NCI-H460 (cell line): Measurements from ENCODE around the gene ITGB1BP1. TPM values are rescaled to one million over a fixed set of nuclear protein-coding genes. Genes with fewer than 3 reads are reported as not detected.

ENCODE experiments used
- DNase-seq: peaks from one replicate; pipeline ENCODE4 v3.0.0-alpha.2; 2016; ENCODE audit warnings: low read depth; ENCODE audit errors: extremely low read depth
- total RNA-seq: library from RNA; depleted of rRNA; stranded (reverse); fragments of >200 nt; shearing (Covaris generic); gene quantifications from 2 replicates; pipeline ENCODE4 v1.2.3, GENCODE V29; 2014

Gene ITGB1BP1
- total RNA-seq, 1 experiment from 2014 or later = 46.3 TPM

DNA sequence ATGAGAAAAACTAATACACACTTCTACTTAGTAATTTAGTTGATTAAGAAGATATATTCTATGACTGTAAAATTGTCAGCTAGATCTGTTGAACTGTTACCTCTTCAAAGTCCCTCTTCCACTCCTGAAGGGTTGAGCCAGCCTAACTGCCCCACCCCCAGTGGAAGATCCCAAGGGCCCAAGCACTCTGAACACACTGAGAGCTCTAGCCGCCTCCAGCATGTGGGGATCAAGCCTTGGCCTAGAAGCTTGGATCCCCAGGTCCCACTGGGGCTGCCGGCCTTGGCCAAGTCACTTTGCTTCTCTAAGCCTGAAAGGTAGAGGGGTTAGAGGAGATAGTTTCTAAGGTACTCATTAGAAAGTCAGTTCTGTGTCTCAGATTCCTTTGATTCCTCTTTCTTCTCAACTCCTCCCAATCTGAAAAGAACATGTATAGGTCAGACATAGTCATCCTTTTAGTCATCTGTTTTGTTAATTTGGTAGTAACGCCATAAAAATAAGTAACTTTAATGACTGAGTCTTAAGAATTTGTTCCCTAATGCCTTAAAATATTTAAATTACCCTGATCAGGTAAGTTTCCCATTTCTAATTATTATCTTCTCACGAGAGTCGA is 5.7 kb upstream of the ITGB1BP1 start:
- DNase-seq = no peak

DNA sequence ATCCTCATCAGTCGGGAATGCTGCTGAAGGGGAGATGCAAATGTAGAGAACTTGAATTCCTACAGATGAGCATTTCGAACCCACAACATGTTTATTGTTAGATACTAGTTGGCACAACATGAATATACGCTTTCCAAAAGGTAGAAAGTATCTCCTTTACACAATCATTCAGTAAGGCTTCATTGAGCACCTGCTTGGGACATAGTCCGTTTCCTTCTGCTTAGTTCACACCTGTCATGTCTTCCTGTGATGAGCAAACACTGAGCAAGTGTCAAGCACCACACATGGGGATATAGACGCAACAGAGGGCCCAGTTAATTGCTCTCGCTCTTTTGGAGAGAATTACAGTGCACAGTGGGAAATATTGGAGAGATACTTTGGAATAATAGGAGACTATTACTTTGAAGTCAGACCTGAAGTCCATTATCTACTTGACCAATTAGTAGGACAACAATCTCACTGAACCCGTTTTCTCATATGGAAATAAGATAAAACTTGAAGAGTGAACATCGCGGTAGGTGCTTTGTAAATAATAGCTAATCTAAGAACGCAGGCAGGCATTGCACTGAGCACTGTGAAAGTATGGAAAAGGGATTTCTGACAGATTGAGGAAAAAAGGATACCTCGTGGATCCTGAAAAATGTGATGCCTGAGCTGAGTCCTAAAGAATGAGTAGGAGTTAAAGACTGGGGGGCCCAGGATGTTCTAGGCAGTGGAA is 1.3 kb upstream of the ITGB1BP1 start:
- DNase-seq = no peak

- no peak for DNase-seq
These were observed 569 bp upstream of the ITGB1BP1 start for GRCh38 chr2:9423922-9424272.

DNA sequence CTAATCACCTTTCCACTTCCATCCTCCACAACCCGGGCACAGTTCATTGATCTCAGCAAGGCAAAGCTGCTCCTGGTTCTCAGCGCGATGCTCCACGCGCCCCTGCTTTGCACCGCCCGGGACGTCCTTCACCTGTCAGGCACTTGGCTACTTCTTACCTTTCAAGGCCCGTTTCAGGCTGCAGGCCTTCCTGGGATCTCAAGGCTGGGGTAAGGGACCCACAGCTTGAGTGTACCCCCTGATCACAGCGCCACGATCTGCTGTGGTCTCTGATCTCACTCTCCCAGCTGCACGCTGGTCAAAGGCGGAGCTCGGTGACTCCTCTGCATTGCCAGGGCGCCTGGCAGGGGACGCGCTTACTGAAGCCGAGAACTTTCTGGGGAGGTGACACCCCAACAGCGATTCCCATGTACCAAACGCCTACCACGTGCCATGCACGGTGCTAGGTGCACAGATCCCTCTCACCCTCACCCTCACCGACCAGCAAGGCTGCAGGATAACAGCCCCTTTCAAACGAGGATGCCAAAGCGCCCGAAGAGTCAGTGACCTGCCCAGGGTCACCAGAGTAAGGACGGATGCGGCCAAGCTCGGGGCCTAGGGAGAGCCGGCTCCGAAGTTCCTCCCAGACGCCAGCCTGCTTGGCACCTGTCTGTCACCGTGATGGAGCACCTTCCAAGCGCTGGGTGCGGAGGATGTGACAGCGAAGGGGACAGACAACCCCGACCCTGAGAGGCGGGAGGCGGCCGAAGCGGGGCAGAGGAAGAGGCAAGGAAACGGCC is 818 bp downstream of the ITGB1BP1 start:
- DNase-seq = no peak

DNA sequence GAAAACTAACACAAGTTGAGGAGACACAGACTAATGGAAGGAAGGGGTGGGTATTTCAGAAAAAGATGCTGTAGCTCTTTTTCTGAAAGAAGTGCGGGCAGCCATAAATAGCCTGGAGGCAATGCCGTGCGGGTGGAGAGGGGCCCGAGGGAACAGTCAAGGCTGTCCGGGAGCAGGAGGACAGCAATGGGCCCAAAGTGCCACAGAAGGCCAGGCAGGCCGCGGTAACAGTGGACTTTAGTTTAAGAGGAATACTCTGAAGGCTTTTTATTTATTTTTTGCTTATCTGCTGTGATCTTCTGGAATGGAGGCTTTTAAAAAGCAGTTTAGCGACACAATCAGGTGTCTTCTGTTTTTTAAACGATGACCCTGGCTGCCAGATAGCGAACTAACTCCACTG is 2.8 kb downstream of the ITGB1BP1 start:
- no peak for DNase-seq

DNA sequence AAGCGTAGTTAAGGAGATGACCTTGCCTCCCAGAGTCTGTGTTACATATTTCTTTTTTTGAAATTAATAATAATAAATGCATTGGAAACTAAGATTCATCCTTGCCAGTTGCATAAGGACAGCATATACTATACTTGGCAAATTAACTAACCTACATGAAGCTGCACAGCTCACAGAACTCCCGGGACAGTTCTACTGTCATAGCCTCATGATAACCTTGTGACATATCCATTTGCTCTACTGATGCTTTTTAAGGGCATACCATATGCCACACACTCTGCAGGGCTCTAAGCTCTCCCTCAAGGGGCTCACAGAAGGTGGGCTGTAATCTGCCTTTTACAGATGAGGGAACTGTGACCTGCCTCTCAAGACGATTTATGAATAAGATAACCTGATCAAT is 3.8 kb downstream of the ITGB1BP1 start:
- no peak for DNase-seq

GRCh38 chr2:9418746-9419145 is 4.6 kb downstream of the ITGB1BP1 start:
- DNase-seq = no peak

- DNase-seq = no peak
These were observed 5.6 kb downstream of the ITGB1BP1 start for GRCh38 chr2:9417725-9418124.

DNA sequence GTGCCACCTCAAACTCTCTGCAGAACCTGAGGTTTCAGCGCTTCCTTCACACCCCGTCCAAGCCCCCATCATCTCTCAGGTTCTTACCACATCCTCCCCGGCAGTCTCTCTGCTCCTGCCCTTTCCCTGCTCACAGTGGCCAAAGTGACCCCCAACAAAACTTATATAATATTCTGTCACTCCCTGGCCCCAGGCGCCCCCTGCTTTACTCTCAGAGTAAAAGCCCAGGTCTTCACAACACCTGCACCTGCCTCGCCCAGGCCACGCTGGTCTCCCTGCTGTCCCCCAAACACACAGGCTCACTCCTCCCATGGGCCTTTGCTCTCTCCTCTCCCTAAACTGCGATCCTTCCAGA is 6.4 kb downstream of the ITGB1BP1 start:
- DNase-seq = no peak

GRCh38 chr2:9416267-9416961 is 6.9 kb downstream of the ITGB1BP1 start:
- no peak for DNase-seq

- no peak for DNase-seq
These were observed 7.7 kb downstream of the ITGB1BP1 start for GRCh38 chr2:9415516-9416169.

DNA sequence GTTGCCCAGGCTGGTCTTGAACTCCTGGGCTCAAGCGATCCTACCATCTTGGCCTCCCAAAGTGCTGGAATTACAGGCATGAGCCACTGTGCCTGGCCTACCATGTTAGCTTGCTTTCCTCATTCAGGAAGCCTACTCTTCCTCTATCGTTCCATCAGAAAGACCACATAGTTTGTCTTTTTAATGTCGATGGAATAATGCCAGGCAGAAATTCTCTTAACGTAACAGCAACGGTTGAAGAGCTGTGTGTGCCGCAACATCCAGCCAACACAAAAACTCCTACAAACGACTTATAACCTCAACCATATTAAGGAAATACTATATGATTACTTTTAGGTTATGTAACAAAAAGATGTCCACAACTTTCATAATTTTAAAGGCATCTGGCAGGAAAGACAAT is 10.5 kb downstream of the ITGB1BP1 start:
- DNase-seq = no peak

DNA sequence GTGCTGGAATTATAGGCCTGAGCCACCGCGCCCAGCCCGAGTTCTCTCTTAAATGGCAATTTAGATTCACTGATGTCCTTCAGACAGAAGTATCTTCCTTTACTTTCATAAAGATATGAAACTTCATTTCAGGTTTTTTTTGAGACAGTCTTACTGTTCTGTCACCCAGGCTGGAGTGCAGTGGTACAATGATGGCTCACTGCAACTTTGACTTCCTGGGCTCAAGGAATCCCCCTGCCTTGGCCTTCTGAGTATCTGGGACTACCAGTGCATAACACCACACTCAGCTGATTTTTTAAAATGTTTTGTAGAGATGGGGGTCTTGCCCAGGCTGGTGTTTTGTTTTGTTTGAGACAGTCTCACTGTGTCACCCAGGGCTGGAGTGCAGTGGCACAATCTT is 13.2 kb downstream of the ITGB1BP1 start:
- no peak for DNase-seq

DNA sequence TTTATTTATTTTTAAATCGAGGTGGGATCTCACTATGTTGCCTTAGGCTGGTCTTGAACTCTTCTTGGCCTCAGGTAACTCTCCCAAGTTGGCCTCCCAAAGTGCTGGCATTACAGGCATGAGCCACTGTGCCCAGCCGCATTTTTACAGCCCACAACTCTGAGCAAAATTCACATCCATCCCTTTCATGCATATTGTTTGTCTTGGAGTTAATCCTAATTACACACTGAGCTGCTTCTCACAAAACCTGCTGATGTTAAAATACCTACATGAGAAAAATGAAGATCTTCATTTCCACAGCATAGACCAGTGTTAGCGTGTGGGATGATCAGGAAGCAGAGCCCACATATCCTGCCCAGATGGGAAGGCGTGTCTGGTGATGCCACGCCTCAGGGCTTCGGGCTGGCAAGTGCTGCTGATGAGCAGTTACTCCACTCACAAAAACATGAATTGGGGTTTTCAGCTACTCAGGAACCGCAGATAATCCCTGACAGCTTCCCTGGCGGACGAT is 14.6 kb downstream of the ITGB1BP1 start:
- DNase-seq = no peak

- no peak for DNase-seq
These were observed 15.9 kb downstream of the ITGB1BP1 start for GRCh38 chr2:9407363-9407811.

GRCh38 chr2:9406529-9407362 is 16.6 kb downstream of the ITGB1BP1 start:
- DNase-seq = no peak

DNA sequence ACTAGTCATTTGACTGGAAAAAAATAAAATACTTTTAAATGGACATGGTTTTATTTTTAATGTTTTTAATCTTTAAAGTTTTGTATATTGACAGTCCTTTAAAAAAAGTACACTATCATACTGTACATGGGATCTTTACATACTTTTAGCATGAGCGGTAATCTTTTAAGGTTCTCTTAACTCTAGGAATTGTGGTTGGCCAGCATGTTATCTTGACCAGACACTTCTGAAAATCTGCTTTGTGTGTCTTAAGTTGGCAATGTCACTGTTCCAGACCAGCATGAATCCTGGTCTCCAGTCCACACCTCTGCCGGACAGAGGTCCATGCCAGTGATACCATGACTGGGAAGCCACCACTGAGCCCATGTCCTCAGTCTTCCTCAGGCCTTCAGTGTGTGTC is 17.7 kb downstream of the ITGB1BP1 start:
- no peak for DNase-seq

DNA sequence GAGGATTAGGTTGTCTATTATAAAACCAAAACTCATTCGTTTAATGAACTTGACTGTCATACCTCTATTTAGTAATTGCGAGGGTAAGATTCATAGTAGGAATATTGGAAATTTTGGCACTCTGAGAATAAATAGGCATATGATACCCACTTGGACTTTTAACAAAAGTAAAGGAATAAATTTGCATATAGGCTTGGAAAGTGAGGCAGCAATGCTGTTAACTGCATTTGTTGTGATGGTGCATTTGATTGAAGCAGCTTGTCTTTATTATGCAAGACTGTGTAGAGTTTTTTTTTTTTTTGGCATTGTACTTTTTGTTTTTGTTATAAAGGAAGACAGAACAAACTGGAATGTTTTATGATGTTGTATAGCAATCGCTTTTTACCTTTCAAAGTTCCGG is 18.9 kb downstream of the ITGB1BP1 start:
- DNase-seq = no peak

DNA sequence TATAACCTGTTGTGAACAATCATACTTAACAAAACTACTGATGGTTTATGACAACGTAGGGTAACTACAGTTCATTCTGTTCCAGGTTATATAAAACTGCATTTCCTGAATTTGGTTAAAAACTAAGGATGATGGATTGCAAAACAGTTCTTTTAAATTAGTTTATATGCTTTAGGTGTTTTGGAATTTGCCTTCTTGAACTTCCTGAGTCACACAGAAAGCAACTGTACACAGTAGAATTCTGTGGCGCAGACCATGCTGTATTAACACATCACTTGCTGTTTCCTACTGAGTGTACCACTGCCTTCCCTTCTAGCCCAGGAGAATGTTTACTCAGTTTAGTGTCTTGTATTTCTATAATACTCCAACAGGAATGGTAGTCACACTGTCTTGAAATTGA is 19.4 kb downstream of the ITGB1BP1 start:
- no peak for DNase-seq
